ENCODE data around the gene EPS8L3. TPM values are rescaled to one million over a fixed set of nuclear protein-coding genes. Genes with fewer than 3 reads are reported as not detected.
A peak's percentile ranks its signal among the peaks of the same experiment; 100 is the strongest.

The EPS8L3 gene
- total RNA-seq (ENCODE audit: low replicate concordance): not detected in 2 replicates

- TF ChIP-seq CTCF (IDR thresholded peaks at IDR 0.05; ENCODE audit: insufficient read depth, low read length): no peak
- no peak for DNase-seq (ENCODE audit: low read depth)
- no peak within 1 kb of the TSS for H3K4me3 ChIP-seq (ENCODE audit: low read depth, low read length)
These were observed at the start of gene EPS8L3 for GRCh38 chr1:109763646-109764415. Gene EPS8L3, minus strand, starts transcription at chr1:109763923. Its CDS starts 2,174 bp downstream, at chr1:109761749.

GRCh38 chr1:109812691-109813393, 49.1 kb upstream of the EPS8L3 start:
- H3K4me3 ChIP-seq (ENCODE audit: low read depth, low read length): no peak overlapping the region
- DNase-seq (ENCODE audit: low read depth): no peak
- TF ChIP-seq CTCF (IDR thresholded peaks at IDR 0.05; ENCODE audit: insufficient read depth, low read length): no peak

- no peak overlapping the region for H3K4me3 ChIP-seq (ENCODE audit: low read depth, low read length)
- DNase-seq (ENCODE audit: low read depth): no peak
- no peak for TF ChIP-seq CTCF (IDR thresholded peaks at IDR 0.05; ENCODE audit: insufficient read depth, low read length)
These were observed 45.0 kb upstream of the EPS8L3 start for GRCh38 chr1:109808703-109809102.

GRCh38 chr1:109807822-109808680, 44.3 kb upstream of the EPS8L3 start:
- DNase-seq (ENCODE audit: low read depth): peak; percentile 49
- TF ChIP-seq CTCF (IDR thresholded peaks at IDR 0.05; ENCODE audit: insufficient read depth, low read length): no peak
- H3K4me3 ChIP-seq (ENCODE audit: low read depth, low read length): no peak overlapping the region

GRCh38 chr1:109807402-109807801, 43.7 kb upstream of the EPS8L3 start:
- no peak for TF ChIP-seq CTCF (IDR thresholded peaks at IDR 0.05; ENCODE audit: insufficient read depth, low read length)
- no peak overlapping the region for H3K4me3 ChIP-seq (ENCODE audit: low read depth, low read length)
- DNase-seq (ENCODE audit: low read depth): no peak

GRCh38 chr1:109806733-109807400, 43.1 kb upstream of the EPS8L3 start:
- TF ChIP-seq CTCF (IDR thresholded peaks at IDR 0.05; ENCODE audit: insufficient read depth, low read length): peak; percentile 7
- no peak for DNase-seq (ENCODE audit: low read depth)
- H3K4me3 ChIP-seq (ENCODE audit: low read depth, low read length): no peak overlapping the region

Data from fibroblast of the aortic adventitia (primary cell).